Fibroblast of peridontal ligament (primary cell): ENCODE data around the gene IL2RA.
A peak's percentile ranks its signal among the peaks of the same experiment; 100 is the strongest.
"Not testable (repeated sequence)": the region's sequence is repeated elsewhere in the genome, so short reads cannot be mapped to it uniquely, and the experiment has no call there.

Source experiments
- DNase-seq: peaks from one replicate; pipeline ENCODE4 v3.0.0-alpha.2; 2010; ENCODE audit errors: extremely low read depth

Gene IL2RA

DNA sequence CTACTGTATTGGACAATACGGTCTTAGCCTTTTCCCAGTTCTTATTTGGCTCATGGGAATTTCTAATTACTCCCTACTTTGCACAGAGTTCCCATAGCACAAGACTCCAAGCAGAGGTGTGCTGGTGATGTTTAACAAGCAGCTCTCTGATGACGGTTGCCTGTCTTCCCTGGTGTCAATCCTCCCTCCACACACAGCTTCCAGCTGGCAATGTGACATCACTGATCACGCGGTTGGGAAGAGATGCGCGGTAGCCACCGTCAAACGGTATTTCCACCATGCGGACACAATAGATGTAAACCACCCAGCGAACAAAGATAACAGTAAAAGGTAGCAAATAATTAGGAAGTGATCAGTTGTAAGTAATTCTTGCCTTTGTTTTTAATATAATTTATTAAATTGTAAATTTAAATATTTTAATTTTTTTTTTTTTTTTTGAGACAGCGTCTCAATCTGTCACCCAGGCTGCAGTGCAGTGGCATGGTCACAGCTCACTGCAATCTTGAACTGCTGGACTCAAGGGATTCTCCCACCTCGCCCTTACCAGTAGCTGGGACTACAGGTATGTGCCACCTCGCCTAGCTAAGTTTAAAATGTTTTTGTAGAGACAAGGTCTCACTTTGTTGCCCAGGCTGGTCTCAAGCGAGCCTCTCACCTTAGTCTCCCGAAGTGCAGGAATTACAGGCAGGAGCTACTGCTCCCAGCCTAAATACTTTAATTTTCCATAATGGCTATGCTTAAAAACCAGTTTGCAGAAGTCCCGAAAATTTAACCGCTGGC, 48.6 kb downstream of the IL2RA start:
- DNase-seq = no peak

DNA sequence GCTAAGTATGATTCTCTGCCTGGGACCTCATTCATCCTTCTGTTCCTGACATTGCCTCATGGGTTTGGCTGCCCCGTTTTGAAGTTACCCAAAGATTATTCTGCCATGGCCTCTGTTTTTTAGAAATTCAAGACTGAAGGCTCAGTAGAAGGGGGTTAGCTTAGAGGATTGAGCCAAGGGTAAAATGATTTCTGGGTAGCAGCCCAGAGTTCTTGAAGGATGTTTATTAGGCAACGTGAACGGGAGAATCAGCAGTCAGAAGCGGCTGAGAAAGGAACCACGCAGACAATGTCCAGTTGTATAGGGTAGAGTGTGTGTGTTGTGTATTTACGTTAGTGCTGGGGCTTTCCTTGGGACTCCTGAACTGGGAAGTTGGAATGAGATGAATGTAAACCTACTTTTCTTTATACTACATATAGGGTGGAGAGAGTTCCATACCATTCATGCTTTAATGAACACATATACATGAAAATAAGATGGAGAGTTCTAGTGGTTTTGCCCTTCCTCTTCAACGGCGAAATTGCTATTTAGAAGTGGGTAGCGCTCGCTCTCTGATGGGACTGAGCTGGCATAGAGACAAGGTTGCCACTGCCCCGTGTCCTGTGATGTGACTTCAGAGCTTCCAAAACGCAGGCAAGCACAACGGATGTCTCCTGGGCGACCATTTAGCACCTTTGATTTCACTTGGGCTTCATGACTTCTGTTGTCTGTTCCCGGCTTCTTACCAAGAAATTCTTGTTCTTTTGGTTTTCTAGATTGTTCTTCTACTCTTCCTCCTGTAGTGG, 49.9 kb downstream of the IL2RA start:
- no peak for DNase-seq

DNA sequence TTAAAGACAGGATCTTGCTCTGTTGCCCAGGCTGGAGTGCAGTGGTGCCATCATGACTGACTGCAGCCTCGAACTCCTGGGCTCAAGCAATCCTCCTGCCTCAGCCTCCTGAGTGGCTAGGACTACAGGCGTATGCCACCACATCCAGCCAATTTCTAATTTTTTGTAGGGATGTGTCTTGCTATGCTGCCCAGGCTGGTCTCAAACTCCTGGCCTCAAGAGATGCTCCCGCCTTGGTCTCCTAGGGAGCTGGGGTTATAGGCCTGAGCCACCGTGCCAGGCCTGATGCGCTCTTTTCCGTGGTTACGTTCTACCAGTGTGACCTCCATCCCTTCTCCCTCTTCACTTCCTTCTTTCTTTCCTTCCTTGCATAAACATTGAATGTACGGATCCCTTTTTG, 50.6 kb downstream of the IL2RA start:
- DNase-seq = no peak

DNA sequence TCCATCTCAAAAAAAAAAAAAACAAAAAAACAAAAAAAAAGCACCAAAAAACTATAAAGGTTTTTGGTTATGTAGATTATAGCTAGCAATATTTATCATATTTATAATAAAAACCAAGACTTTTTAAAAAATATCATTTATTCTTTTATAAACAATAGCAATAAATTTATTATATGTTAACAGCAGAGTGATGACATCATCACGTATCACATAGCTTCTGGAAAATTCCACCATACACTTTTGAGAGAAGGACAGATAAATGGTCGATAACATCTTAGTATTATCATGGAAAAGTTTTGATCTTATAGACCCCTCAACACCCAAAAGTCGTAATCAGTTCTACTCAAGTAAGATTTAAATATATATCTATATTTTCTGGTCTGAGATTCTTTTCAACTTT, 51.6 kb downstream of the IL2RA start:
- no peak for DNase-seq

DNA sequence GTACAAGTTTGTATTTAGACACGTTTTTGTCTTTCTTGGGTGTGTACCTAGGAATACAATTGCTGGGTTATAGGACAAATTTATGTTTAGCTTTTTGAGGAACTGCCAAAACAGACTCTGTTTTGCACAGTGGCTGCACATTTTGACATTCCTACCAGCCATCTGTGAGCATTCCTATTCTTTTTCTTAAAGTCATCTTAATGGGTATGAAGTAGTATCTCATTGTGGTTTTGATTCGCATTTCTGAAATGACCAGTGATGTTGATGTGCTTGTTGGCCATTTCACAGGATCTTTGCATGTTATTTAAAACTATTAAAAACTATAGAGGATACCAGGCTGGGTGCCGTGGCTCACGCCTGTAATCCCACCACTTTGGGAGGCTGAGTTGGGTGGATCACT, 52.2 kb downstream of the IL2RA start:
- peak; percentile 9 for DNase-seq

DNA sequence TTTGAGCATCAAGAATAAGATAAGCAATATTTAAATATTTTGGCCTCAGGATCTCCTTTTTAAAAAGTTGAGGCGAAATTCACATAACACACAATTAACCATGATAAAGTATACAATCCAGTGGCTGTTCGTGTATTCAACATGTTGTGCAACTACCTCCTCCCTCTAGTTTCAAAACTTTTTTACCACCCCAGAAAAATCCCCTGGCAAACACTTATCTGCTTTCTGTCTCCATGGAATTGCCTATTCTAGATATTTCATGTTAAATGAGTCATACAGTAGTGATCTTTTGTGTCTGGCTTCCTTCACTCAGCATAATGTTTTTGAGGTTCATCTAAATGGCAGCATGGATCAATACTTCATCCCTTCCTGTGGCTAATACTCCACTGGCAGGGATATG, 53.0 kb downstream of the IL2RA start:
- peak; percentile 73 for DNase-seq

DNA sequence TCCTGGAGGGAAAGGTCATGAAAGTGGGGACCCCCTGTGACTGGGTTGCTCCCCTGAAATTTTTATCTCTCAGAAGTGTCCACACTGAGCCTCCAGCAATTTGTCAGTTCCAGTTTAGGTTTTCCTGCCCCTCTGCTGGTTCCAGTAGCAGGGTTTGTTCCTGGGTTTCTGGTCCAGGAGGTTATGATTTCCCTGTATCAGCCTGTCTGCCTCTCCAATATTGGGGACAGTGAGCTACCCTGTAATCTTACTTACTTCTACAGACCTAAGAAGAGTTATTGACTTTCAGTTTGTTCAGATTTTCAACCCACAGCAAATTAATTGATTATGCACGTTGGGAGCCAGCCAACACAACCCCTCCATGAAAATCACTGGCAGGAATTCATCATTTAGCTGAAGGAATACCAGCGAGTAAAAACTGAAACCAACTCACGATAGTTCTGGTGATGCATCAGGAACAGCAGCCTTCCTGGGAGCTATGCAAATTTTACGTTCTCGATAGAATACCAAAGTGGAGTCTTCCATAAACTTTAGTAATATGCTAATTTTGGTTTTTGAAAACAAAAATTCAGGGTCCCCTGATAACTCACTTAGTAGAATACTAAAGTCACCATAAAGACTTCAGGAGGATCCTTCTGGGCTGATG, 53.5 kb downstream of the IL2RA start:
- peak; percentile 0 for DNase-seq

DNA sequence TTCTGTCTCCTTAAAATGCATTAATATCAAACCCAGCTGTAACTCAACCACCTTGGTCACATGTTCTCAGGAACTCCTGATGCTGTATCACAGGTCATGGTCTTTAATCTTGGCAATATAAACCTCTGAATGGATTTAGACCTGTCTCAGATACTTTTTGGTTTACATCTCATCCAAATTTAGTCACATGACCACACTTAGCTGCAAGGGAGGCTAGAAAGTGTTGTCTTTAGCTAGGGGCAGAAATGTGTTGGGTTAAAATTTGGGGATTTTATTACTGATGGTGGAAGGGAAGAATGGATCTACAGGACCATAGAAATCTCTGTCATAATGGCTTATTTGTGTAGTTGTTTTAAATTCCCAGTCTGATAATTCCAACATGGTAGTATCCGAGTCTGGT, 55.2 kb downstream of the IL2RA start:
- DNase-seq = no peak

DNA sequence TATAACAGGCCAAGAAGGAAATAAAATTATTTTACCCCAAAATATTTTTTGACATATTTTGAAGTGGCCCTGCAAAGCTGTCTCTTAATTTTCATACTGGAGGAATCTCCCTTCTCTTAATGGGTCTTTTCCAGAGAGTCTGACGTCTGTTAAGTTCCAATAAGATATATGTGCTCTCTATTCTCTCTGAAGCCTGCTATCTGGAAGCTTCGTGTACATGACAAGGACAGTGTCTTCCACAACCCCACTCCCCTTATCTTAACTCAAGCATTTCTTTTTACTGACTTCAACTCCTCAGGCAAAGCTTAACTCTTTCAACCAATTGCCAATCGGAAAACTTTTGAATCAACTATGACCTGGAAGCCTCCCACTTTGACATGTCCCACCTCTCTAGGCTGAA, 55.6 kb downstream of the IL2RA start:
- DNase-seq = no peak

DNA sequence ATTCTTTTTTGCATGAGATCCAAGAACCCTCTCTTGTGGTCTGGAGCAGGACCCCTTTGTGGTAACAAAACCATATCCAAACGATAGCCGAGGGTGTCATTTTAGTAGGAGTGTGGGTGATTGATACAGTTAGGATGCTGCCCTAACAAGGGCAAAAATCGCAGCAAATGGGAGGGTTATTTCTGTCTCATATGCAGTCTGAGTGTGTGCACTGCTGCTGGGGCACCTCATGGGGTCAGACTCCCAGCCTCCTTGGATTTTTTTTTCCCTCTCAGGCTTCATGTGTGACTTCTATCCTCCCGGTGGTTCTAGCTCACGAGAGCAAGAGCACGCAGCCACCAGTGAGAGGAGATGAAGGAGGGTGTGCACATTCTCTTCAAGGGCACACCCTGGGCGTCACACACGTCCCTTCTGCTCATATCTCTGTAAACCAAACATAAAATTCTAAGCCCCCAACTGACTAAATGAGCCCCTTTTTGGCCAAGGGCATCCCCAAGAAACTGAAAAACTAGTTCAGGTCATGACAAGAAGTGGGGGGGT, 56.2 kb downstream of the IL2RA start:
- no peak for DNase-seq

DNA sequence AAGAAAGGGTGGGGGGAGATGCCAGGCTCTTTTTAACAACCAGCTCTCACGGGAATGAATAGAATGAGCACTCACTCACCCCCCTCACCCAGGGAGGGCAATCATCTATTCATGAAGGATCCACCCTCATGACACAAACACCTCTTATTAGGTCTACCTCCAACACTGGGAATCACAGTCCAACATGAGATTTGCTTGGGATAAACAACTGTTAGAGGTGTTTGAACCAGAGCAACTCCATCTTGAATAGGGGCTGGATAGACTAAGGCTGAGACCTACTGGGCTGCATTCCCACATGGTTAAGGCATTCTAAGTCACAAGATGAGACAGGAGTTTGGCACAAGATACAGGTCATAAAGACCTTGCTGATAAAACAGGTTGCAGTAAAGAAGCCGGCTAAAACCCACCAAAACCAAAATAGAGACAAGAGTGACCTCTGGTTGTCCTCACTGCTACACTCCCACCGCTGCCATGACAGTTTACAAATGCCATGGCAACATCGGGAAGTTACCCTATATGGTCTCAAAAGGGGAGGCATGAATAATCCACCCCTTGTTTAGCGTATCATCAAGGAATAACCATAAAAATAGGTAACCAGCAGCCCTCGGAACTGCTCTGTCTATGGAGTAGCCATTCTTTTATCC, 56.9 kb downstream of the IL2RA start:
- not testable (repeated sequence) for DNase-seq

DNA sequence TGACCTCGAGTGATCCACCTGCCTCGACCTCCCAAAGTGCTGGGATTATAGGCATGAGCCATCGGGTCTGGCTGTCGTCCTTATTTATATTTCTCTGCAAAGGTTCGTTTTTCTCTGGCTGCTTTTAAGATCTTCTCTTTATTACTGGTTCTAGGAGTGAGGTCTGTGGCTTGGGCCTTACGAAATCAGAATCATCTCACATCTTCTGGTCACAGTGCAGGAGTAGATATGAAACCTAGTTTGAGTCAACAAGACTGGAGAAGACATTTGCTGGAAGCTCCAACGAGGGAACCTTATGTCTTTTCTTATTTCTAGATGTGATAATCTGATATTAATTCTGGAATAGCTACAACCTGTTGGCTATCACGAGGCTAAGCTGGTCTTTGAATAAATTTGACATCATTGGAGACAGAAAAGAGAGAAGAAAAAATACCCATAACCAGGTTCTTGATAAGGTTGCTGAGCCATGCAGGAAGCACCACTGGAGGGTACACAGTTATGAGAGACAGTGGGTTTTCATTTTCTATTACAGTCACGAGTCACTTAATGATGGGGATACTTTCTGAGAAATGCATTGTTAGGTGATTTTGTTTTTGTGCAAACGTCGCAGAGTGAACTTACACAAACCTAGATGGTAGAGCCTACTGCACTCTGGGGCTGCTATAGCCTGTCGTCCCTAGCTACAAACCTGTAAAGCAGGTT, 59.2 kb downstream of the IL2RA start:
- DNase-seq = no peak

DNA sequence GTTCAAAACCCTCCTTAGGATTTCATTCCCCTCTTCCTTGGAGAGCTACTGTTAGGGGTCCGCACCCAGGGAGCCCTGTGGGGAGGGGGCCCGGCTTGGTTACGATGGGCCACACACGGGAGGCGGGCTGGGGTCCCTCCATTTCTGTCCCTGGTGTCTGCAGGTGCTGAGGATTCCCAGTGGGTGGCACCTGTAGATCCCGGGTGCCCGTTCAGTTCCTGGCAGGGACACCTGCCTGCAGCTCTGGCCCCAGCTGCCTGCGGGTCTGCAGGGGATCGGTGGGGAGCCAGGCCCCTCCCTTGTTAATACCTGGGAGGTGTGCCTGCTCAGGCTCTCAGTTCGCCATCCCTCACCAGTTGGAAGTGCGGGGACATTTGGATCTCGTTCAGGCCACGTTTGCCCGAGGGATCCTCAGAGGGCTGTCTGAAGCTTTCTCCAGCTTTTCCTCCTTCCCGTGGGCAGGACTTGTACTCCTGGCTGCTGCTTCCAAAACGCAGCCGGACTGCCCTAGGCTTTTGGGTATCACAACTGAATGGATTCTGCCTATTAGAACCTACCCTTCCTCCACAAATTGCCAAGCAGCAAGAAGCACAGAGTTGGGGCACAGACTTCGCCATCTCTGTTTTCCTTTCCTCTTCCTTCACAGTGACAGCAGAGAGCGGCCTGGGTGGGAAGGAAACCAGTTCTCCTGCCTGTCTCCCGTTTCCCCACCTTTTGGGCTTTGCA, 62.6 kb downstream of the IL2RA start:
- DNase-seq = no peak

DNA sequence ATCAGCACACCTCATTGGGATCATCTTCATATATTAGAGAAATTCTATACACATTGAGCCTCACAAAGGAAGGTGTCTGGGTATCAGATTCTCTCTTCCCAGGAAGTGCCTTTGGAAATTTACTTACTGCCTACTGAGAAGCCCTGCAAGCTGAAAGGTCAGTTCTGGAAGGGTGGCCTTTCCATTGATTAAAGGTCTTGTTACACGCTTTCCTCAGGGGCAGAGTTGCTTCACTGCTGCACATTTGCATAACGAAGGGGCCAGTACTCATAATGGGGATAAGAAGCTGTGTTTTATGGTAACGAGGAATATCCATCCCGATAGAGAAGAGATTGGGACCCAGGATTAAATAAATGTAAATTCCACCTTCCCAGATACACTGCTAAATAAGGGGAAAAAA, 65.5 kb downstream of the IL2RA start:
- no peak for DNase-seq

DNA sequence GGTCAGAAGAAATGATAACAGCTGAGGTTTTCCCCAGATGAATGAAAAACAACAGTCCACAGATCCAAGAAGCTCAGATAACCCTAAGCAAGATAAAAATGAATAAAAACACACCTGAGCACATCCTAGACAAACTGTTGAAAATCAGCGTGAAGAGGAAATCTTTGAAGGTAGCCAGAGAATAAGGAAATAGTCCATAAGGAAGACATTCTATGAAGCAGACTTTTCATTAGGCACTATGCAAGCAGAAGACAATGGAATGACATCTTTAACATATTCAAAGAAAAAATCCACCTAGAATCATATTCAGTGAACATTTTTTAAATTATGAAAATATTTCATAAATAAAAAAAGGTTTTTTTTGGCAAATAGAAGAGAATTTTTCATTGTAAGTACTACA, 69.8 kb downstream of the IL2RA start:
- DNase-seq = no peak

DNA sequence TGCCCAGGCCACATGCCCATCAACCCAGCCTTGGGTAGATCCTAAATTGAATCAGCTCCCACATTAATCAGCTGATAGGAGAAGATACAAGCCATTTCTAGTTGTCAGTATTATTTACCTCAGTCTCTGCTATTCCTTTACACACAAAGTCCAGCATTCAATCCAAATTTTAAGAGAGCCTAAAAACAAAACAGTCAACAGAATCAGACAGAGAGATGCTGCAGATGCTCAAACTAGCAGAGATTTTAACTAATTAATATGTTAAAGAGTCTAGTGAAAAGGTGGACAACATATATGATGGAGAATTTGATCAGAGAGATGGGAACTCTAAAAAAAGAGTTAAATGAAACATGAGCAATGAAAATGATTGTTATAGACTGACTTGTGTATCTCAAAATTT, 70.5 kb downstream of the IL2RA start:
- no peak for DNase-seq

DNA sequence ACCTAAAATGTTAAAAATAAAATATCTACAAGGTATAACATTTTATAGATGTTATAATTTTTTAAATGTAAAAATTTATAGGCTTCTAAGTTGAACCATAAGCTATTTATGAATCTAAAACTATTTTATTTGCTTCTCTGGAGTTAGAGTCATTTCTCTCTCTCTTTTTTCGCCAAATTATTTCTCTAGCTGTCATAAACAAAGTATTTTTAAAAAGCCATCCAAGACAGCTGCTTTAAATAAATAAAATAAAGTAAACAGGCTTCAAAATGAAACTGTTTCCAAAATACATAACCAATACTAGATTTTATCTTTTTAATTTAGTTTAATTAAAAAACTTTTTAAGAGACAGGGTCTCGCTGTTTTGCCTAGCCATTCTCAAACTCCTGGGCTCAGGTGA, 72.4 kb downstream of the IL2RA start:
- DNase-seq = no peak

DNA sequence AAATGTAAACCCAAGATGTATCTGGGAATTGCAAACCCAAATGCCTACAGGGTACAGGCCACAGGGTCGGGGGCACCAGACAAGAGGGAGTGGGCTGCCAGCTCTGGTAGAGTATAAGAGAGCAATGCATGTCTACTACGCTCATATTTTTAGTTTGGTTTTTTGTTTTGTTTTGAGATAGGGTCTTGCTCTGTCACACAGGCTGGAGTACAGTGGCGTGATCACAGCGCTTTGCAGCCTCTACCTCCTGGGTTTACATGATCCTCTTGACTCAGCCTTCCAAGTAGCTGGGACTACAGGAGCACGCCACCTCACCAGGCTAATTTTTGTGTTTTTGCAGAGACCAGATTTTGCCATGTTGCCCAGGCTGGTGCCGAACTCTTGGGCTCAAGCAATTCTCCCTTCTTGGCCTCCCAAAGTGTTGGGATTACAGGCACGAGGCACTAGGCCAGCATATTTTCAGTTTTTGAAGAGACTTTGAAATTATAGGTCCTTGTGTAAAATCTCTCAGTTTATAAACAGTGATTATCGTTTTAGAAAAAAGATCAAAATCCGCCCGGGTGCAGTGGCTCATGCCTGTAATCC, 73.7 kb downstream of the IL2RA start:
- DNase-seq = no peak

DNA sequence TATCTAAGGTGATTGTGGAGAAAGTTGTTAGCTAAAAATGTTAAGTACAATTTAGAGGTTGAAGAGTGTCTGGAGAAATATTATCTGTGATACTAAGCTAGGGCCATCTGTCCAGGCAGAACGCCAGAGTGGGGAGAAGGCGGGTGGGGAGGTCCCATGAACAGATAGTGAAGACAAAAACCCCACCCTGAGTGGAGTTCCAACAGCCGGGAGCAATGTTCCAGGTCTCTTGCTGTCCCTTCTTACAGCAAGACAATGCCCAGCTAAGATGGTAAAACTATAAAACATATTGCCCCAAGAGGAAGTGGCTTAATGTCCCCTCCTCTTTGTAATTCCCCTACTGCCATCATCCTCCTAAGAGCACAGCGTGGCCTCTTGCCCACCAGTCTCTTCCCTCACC, 74.4 kb downstream of the IL2RA start:
- no peak for DNase-seq

DNA sequence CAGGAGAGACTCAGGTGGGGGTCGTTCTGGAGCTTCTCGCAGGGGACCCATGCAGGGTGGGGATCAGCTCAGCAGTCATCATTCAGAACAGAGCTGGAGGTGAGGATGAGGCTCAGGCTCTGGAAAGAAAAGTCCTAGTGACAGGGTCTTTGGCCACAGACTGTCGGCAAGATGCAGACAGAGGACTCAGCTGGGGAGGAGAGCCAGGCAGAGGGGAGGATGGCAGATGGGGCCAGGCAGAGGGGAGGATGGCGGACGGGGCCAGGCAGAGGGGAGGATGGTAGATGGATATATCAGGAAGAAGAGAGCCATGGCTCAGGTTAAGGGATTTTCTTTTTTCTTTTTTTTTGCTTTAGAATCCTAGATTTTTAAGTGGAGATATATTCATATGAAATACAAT, 77.1 kb downstream of the IL2RA start:
- DNase-seq = no peak
